ENCODE data around the gene NOC4L.

GRCh38 chr12:132190834-132191500 lies 46.7 kb downstream of the NOC4L start:
- TF ChIP-seq SUZ12 (IDR thresholded peaks at IDR 0.05; ENCODE audit: extremely low read depth, insufficient read depth, insufficient read length) (no peak), YY1 (IDR thresholded peaks at IDR 0.05; ENCODE audit: insufficient read depth, insufficient read length) (no peak), ZNF274 (IDR thresholded peaks at IDR 0.05; ENCODE audit: low read depth, low read length) (no peak)

Data from NT2/D1 (cell line).